Ovary (tissue), 9 donors: ENCODE measurements around the gene IFFO2. TPM values are rescaled to one million over a fixed set of nuclear protein-coding genes. Genes with fewer than 3 reads are reported as not detected.

Experiments used
- DNase-seq, 5 donors: peaks; one replicate each; pipeline ENCODE4 v3.0.0-alpha.2; 2019 to 2020
- H3K27ac ChIP-seq, 2 donors: fragments of 200-600 bp; one replicate each; pipeline versions ENCODE4 v1.5.1 to v1.8.0; 2019 to 2022
- H3K27me3 ChIP-seq: fragments of 200-600 bp; one replicate; pipeline ENCODE4 v1.8.0; 2022
- H3K36me3 ChIP-seq: fragments of 200-600 bp; sonication (generic); one replicate; pipeline ENCODE4 v1.5.1; 2019
- H3K4me1 ChIP-seq: one replicate; pipeline ENCODE4 v1.8.1; 2013; ENCODE audit warnings: mild to moderate bottlenecking, moderate library complexity; ENCODE audit not compliant: insufficient read depth
- H3K4me3 ChIP-seq: fragments of 200-600 bp; sonication (generic); one replicate; pipeline ENCODE4 v1.5.1; 2017
- H3K9me3 ChIP-seq, 2 donors: fragments of 200-600 bp in 1 of 2; sonication (generic) in 1 of 2; one replicate each; pipeline versions ENCODE4 v1.5.1 to v1.8.1; 2013 to 2019; ENCODE audit warnings: mild to moderate bottlenecking in 1 of 2, moderate library complexity in 1 of 2
- EP300 ChIP-seq: sonication (generic); formaldehyde crosslinking; IDR thresholded peaks from one replicate; pipeline ENCODE4 v1.6.1; 2017; ENCODE audit warnings: antibody characterized with exemption
- POLR2A ChIP-seq: fragments of 450-650 bp; IDR thresholded peaks from one replicate; pipeline ENCODE4 v1.6.1; 2017; ENCODE audit warnings: antibody characterized with exemption, mild to moderate bottlenecking, moderate library complexity
- WGBS, 3 donors: extraction: QIAGEN DNeasy Blood & Tissue Kit in 1 of 3; methylation state at CpG; one replicate each; pipeline versions ENCODE4 v1.1.5 to v1.1.7; 2013 to 2017; 5-methylcytosine and 5-hydroxymethylcytosine counted together
- intact Hi-C, 4 donors: fragments of 100-400 bp; cut with DNase I; formaldehyde crosslinking; loops; one replicate each; pipeline versions ENCODE4 v1.11.0 to v1.15.1; 2022 to 2023
- polyA plus RNA-seq, 2 donors: library from polyadenylated mRNA; stranded (reverse); fragments of 200-250 nt in 1 of 2; fragments of 350-450 nt in 1 of 2; fragmentation: Illumina TruSeq in 1 of 2; extraction: RNeasy Lipid Tissue Mini Kit (QIAGEN cat#74804) in 1 of 2; gene quantifications; one replicate each; pipeline ENCODE4 v1.2.3, GENCODE V29; 2013 to 2014
- total RNA-seq, 7 donors: library from RNA; depleted of rRNA in 2 of 7; stranded (reverse); fragments of >200 nt in 2 of 7; fragmentation: NEBNext Ultra II Directional in 3 of 7; extraction: Animal tissue kit (Norgen Biotek cat#: 25700) in 3 of 7; gene quantifications; one replicate each; pipeline versions ENCODE4 v1.1.0 to v1.2.4, GENCODE V29; 2016 to 2023
- TF ChIP-seq, protein P1 (sequence below), 3 donors: fragments of 450-650 bp in 2 of 3; fragments of 200-600 bp in 1 of 3; IDR thresholded peaks; one replicate each; pipeline versions ENCODE4 v1.5.1 to v1.8.0; 2016 to 2022; ENCODE audit warnings: antibody characterized with exemption in 3 of 3, mild to moderate bottlenecking in 1 of 3
- donor health status: DM: no; HTN: no; CAD: no; lungs with moderate emphysema.
- donor health status: DM: no; HTN: no; CAD: no.
- donor health status: Bipolar disorder and iron deficiency.
- donor health status: DM: yes; HTN: yes; CAD: no.
- donor health status: DM: no; HTN: no; CAD: no.
- donor health status: DM: yes; HTN: yes; CAD: no.

Gene IFFO2
- total and polyA plus RNA-seq, 9 donors, result 3.4 to 11.2 (median 6.2) TPM

- Histone ChIP-seq H3K27ac (no peak overlapping the region), H3K4me3 (no peak overlapping the region), H3K9me3 (no peaks in the 10 kb centered on the region), H3K36me3 (no peaks in the 10 kb centered on the region), H3K27me3 (no peaks in the 10 kb centered on the region), H3K4me1 (peaks cover 14% of the 10 kb centered on the region)
- intact Hi-C loops, result loop anchor here in 1 of 4 donors (5.0 kb wide), 1 partner anchor 36 kb away; the partner anchor contains the start of gene IFFO2
- DNase-seq, result no peak
- TF ChIP-seq, protein P1, sequence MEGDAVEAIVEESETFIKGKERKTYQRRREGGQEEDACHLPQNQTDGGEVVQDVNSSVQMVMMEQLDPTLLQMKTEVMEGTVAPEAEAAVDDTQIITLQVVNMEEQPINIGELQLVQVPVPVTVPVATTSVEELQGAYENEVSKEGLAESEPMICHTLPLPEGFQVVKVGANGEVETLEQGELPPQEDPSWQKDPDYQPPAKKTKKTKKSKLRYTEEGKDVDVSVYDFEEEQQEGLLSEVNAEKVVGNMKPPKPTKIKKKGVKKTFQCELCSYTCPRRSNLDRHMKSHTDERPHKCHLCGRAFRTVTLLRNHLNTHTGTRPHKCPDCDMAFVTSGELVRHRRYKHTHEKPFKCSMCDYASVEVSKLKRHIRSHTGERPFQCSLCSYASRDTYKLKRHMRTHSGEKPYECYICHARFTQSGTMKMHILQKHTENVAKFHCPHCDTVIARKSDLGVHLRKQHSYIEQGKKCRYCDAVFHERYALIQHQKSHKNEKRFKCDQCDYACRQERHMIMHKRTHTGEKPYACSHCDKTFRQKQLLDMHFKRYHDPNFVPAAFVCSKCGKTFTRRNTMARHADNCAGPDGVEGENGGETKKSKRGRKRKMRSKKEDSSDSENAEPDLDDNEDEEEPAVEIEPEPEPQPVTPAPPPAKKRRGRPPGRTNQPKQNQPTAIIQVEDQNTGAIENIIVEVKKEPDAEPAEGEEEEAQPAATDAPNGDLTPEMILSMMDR (IDR thresholded peaks at IDR 0.05), result no peak
- TF ChIP-seq EP300 (no peak), POLR2A (no peak)
- WGBS, 3 donors, result 93 to 95% (median 94%) methylated on average over 7 of the region's 7 CpGs
Measured at GRCh38 chr1:18920931-18921330, 35.5 kb downstream of the IFFO2 start.

DNA sequence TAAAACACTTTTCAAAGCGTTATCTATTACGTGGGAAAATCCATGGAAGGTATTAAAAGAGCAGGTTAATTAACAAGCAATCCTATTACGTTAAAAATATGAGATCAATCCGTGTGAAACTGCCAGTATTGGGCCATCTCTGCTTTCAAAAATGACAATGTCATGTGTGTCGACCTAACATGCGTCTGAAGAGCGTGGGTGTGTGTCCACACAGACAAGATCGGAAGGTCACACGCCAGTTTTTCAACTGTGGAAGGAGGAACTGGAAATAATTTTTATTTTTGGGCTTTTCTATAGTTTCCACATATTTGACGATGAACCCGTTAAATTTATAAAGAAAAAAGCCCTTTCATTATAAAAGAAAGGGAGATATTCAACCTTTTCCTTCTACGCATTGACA, 36.5 kb downstream of the IFFO2 start:
- H3K4me1 ChIP-seq, result peaks cover 14% of the 10 kb centered on the region
- no peaks in the 10 kb centered on the region for H3K36me3 ChIP-seq
- TF ChIP-seq POLR2A (no peak), EP300 (no peak)
- TF ChIP-seq, protein P1 (IDR thresholded peaks at IDR 0.05), result no peak
- WGBS, 3 donors, result 87 to 94% (median 89%) methylated on average over 12 of the region's 12 CpGs
- no peak overlapping the region for H3K4me3 ChIP-seq
- intact Hi-C loops, result loop anchor here (5.0 to 10.0 kb wide), 3 partner anchors 32 to 165 kb away; partner anchors contain the start of gene IFFO2 (in 1 of the 4)
- no peak for DNase-seq
- no peak overlapping the region for H3K27ac ChIP-seq
- H3K9me3 ChIP-seq, result no peaks in the 10 kb centered on the region
- H3K27me3 ChIP-seq, result no peaks in the 10 kb centered on the region

DNA sequence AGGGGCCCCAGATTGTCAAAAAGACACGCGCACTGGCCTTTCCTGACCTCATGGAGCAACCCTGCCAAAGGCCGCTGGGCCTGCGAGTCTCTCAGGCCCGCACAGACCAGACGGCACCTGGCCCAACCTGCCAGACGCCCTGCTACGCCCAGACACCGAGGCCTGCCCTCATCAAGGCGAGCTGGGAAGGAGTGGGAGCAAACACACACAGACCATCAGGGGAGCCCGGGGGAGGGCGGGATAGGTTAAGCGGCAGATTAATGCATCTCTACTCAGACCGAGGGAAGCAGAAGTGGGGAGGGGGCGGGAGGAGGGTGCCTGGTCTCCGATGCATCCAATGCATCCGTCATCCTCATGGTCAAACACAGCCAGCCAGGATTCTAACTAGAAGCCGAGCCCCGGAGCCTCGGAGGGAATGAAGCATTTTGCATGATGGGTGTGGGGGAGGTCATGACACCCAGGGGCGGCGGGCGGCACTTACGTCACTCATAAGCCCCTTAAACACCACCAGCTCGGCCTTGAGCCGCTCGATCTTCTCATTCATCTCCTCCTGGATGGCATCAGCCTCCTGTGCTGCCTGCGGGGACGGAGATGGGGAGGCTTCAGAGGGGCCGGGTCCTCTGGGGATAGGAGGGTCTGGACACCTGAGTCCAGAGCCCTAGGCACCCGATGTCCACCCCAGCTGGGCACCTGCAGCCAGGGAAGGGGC, 37.1 kb downstream of the IFFO2 start:
- Histone ChIP-seq H3K4me3 (no peak overlapping the region), H3K4me1 (peaks cover 14% of the 10 kb centered on the region), H3K9me3 (no peaks in the 10 kb centered on the region), H3K27ac (no peak overlapping the region), H3K27me3 (no peaks in the 10 kb centered on the region), H3K36me3 (no peaks in the 10 kb centered on the region)
- intact Hi-C loops, result loop anchor here in 3 of 4 donors (5.0 to 10.0 kb wide), 2 partner anchors 33 to 165 kb away; no protein-coding TSS in a partner anchor
- 86 to 89% (median 89%) methylated on average over 31 of the region's 31 CpGs for WGBS, 3 donors
- DNase-seq, result no peak
- no peak for TF ChIP-seq EP300
- TF ChIP-seq, protein P1 (IDR thresholded peaks at IDR 0.05), result no peak
- no peak for TF ChIP-seq POLR2A

DNA sequence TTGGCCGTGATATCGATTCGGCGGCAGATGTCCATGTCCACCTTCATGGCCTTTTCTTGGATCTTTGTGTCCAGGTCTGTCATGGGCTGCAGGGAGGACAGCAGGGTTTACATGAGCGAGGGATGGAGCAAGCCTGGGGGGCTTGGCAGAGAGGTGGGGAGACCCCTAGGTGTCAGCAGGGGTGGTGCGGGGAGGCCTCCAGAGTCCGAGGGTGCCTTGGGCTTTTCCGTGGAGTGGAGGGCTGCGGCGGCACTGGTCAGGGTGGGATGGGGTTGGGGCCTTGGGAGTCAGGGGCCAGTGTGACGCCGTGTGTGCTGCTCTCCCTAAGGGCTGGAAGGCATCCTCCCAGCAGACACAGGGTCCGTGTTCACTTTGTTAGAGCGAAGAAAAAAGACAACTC, 38.1 kb downstream of the IFFO2 start:
- Histone ChIP-seq H3K4me1 (peaks cover 12% of the 10 kb centered on the region), H3K36me3 (no peaks in the 10 kb centered on the region), H3K9me3 (no peaks in the 10 kb centered on the region), H3K27me3 (no peaks in the 10 kb centered on the region), H3K4me3 (no peak overlapping the region), H3K27ac (no peak overlapping the region)
- intact Hi-C loops, result loop anchor here in 3 of 4 donors (5.0 to 10.0 kb wide), 2 partner anchors 34 to 166 kb away; no protein-coding TSS in a partner anchor
- TF ChIP-seq, protein P1 (IDR thresholded peaks at IDR 0.05), result no peak
- no peak for TF ChIP-seq EP300
- 92 to 96% (median 94%) methylated on average over 13 to 14 of the region's 14 CpGs for WGBS, 3 donors
- no peak for DNase-seq
